ENCODE data around the gene C1QL3.

DNA sequence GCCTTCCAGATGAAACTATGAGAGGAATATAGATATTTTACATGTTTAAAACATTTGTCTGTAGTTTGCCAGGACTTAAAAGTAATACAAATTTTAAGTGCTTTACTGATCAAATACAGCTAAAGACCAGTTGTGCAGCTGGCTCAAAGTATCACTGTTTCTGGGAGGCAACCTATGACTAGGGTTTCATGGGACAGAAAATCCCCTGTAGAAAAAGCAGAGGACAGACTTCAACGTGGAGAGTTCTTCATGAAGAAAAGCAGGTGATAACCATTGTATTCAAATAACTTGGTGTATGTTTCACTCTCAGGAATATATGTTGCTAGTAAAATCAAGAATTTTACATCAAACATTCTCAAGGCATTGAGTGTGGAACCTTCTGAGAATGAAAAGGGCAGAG lies 43.9 kb downstream of the C1QL3 start:
- no peak for TF ChIP-seq HMGA2 (CRISPR knock-in tag; IDR thresholded peaks at IDR 0.05)
- TF ChIP-seq, protein P1, sequence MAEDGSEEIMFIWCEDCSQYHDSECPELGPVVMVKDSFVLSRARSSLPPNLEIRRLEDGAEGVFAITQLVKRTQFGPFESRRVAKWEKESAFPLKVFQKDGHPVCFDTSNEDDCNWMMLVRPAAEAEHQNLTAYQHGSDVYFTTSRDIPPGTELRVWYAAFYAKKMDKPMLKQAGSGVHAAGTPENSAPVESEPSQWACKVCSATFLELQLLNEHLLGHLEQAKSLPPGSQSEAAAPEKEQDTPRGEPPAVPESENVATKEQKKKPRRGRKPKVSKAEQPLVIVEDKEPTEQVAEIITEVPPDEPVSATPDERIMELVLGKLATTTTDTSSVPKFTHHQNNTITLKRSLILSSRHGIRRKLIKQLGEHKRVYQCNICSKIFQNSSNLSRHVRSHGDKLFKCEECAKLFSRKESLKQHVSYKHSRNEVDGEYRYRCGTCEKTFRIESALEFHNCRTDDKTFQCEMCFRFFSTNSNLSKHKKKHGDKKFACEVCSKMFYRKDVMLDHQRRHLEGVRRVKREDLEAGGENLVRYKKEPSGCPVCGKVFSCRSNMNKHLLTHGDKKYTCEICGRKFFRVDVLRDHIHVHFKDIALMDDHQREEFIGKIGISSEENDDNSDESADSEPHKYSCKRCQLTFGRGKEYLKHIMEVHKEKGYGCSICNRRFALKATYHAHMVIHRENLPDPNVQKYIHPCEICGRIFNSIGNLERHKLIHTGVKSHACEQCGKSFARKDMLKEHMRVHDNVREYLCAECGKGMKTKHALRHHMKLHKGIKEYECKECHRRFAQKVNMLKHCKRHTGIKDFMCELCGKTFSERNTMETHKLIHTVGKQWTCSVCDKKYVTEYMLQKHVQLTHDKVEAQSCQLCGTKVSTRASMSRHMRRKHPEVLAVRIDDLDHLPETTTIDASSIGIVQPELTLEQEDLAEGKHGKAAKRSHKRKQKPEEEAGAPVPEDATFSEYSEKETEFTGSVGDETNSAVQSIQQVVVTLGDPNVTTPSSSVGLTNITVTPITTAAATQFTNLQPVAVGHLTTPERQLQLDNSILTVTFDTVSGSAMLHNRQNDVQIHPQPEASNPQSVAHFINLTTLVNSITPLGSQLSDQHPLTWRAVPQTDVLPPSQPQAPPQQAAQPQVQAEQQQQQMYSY (CRISPR knock-in tag; IDR thresholded peaks at IDR 0.05), result no peak
- no peak for TF ChIP-seq CTCF (IDR thresholded peaks at IDR 0.05)
- TF ChIP-seq NR3C1 (CRISPR knock-in tag; conservative IDR thresholded peaks at IDR 0.05; ENCODE audit: low read depth), result no peak
- TF ChIP-seq ZNF232 (CRISPR knock-in tag; IDR thresholded peaks at IDR 0.05), result no peak
- TF ChIP-seq MAX (CRISPR knock-in tag; IDR thresholded peaks at IDR 0.05), result no peak
- no peak for TF ChIP-seq CREM (CRISPR knock-in tag; IDR thresholded peaks at IDR 0.05)
- TF ChIP-seq ZNF423 (CRISPR knock-in tag; IDR thresholded peaks at IDR 0.05), result no peak
- TF ChIP-seq ZNF396 (CRISPR knock-in tag; IDR thresholded peaks at IDR 0.05; ENCODE audit: borderline replicate concordance), result no peak
